ENCODE data around the gene NCCRP1. TPM values are rescaled to one million over a fixed set of nuclear protein-coding genes. Genes with fewer than 3 reads are reported as not detected.

Gene NCCRP1
- not detected in 2 replicates for total RNA-seq
- polyA plus RNA-seq: 0.02 TPM in 1 of 2 replicates, not detected in the other
- polyA plus RNA-seq (2012): not detected in 2 replicates
- not detected in 2 replicates for polyA minus RNA-seq (ENCODE audit: low replicate concordance)

- TF ChIP-seq CTCF (conservative IDR thresholded peaks at IDR 0.05 in 1 of 2, IDR thresholded peaks at IDR 0.05 in 1 of 2; ENCODE audit: low read depth in 1 of 2, low read length in 2 of 2) (no peak), EZH2 (IDR thresholded peaks at IDR 0.05; ENCODE audit: low read length, missing control alignments) (peak; percentile 92)
- H3K9ac ChIP-seq (ENCODE audit: insufficient read depth, low read length): no peak within 1 kb of the TSS
- no peaks in the 10 kb centered on the region for H3K9me3 ChIP-seq (ENCODE audit: control insufficient read depth, insufficient read depth, low read depth, low read length)
- no peaks in the 10 kb centered on the region for H4K20me1 ChIP-seq (ENCODE audit: control insufficient read depth, extremely low read depth, insufficient read depth, low read length)
- no peak within 1 kb of the TSS for H3K4me2 ChIP-seq (ENCODE audit: extremely low read depth, insufficient read depth, low read length)
- no peak within 1 kb of the TSS for H3K4me3 ChIP-seq (replicated peaks in 1 of 4; ENCODE audit: control extremely low read depth in 1 of 4, insufficient read depth in 1 of 4, low read depth in 3 of 4, low read length in 4 of 4)
- H3K36me3 ChIP-seq (ENCODE audit: control insufficient read depth, insufficient read depth, low read length): no peaks in the 10 kb centered on the region
- peaks cover 33% of the 10 kb centered on the region for H3K27me3 ChIP-seq (ENCODE audit: control insufficient read depth, insufficient read depth, low read length)
- no peak within 1 kb of the TSS for H2AFZ ChIP-seq (ENCODE audit: low read length)
- H3K79me2 ChIP-seq (ENCODE audit: control insufficient read depth, insufficient read depth, low read length): no peaks in the 10 kb centered on the region
- no peak for DNase-seq (ENCODE audit: low read depth in 2 of 2)
- no peaks in the 10 kb centered on the region for H3K4me1 ChIP-seq (ENCODE audit: control insufficient read depth, extremely low read depth, insufficient read depth, low read length)
- H3K27ac ChIP-seq (ENCODE audit: insufficient read depth, low read length): no peak within 1 kb of the TSS
Observed at GRCh38 chr19:39196860-39197562, at the start of gene NCCRP1. Gene NCCRP1, plus strand, starts transcription at chr19:39196964. Its CDS starts 19 bp downstream, at chr19:39196983.

- Histone ChIP-seq H3K36me3 (ENCODE audit: control insufficient read depth, insufficient read depth, low read length) (no peaks in the 10 kb centered on the region), H4K20me1 (ENCODE audit: control insufficient read depth, extremely low read depth, insufficient read depth, low read length) (no peaks in the 10 kb centered on the region), H3K9ac (ENCODE audit: insufficient read depth, low read length) (no peak overlapping the region), H2AFZ (ENCODE audit: low read length) (no peak overlapping the region), H3K4me3 (replicated peaks in 1 of 4; ENCODE audit: control extremely low read depth in 1 of 4, insufficient read depth in 1 of 4, low read depth in 3 of 4, low read length in 4 of 4) (no peak overlapping the region), H3K27ac (ENCODE audit: insufficient read depth, low read length) (no peak overlapping the region), H3K79me2 (ENCODE audit: control insufficient read depth, insufficient read depth, low read length) (peaks cover 38% of the 10 kb centered on the region), H3K4me2 (ENCODE audit: extremely low read depth, insufficient read depth, low read length) (no peak overlapping the region), H3K27me3 (ENCODE audit: control insufficient read depth, insufficient read depth, low read length) (no peaks in the 10 kb centered on the region), H3K4me1 (ENCODE audit: control insufficient read depth, extremely low read depth, insufficient read depth, low read length) (no peaks in the 10 kb centered on the region), H3K9me3 (ENCODE audit: control insufficient read depth, insufficient read depth, low read depth, low read length) (no peaks in the 10 kb centered on the region)
- no peak for TF ChIP-seq EZH2 (IDR thresholded peaks at IDR 0.05; ENCODE audit: low read length, missing control alignments)
- TF ChIP-seq CTCF (conservative IDR thresholded peaks at IDR 0.05 in 1 of 2, IDR thresholded peaks at IDR 0.05 in 1 of 2; ENCODE audit: low read depth in 1 of 2, low read length in 2 of 2): no peak
- no peak for DNase-seq (ENCODE audit: low read depth in 2 of 2)
Observed at GRCh38 chr19:39147480-39147879, 49.3 kb upstream of the NCCRP1 start.

- Histone ChIP-seq H3K79me2 (ENCODE audit: control insufficient read depth, insufficient read depth, low read length) (peaks cover 32% of the 10 kb centered on the region), H2AFZ (ENCODE audit: low read length) (no peak overlapping the region), H3K27me3 (ENCODE audit: control insufficient read depth, insufficient read depth, low read length) (no peaks in the 10 kb centered on the region), H3K9me3 (ENCODE audit: control insufficient read depth, insufficient read depth, low read depth, low read length) (no peaks in the 10 kb centered on the region), H3K9ac (ENCODE audit: insufficient read depth, low read length) (no peak overlapping the region), H3K4me3 (replicated peaks in 1 of 4; ENCODE audit: control extremely low read depth in 1 of 4, insufficient read depth in 1 of 4, low read depth in 3 of 4, low read length in 4 of 4) (no peak overlapping the region), H3K27ac (ENCODE audit: insufficient read depth, low read length) (no peak overlapping the region), H4K20me1 (ENCODE audit: control insufficient read depth, extremely low read depth, insufficient read depth, low read length) (no peaks in the 10 kb centered on the region), H3K36me3 (ENCODE audit: control insufficient read depth, insufficient read depth, low read length) (no peaks in the 10 kb centered on the region), H3K4me1 (ENCODE audit: control insufficient read depth, extremely low read depth, insufficient read depth, low read length) (no peaks in the 10 kb centered on the region), H3K4me2 (ENCODE audit: extremely low read depth, insufficient read depth, low read length) (no peak overlapping the region)
- TF ChIP-seq EZH2 (IDR thresholded peaks at IDR 0.05; ENCODE audit: low read length, missing control alignments) (no peak), CTCF (conservative IDR thresholded peaks at IDR 0.05 in 1 of 2, IDR thresholded peaks at IDR 0.05 in 1 of 2; ENCODE audit: low read depth in 1 of 2, low read length in 2 of 2) (no peak)
- no peak for DNase-seq (ENCODE audit: low read depth in 2 of 2)
Observed at GRCh38 chr19:39148939-39149529, 47.7 kb upstream of the NCCRP1 start.
